HG03558 (cell line): ENCODE measurements around the gene LEP.

Source experiments
- ATAC-seq: cut with Tn5 transposase; IDR thresholded peaks from one replicate; pipeline ENCODE4 v1.9.1; 2021; ENCODE audit warnings: moderate number of reproducible peaks; ENCODE audit not compliant: unreplicated experiment; ENCODE audit errors: extremely low read depth

The LEP gene

GRCh38 chr7:128243273-128243672 lies 2.2 kb downstream of the LEP start:
- ATAC-seq = no peak

- ATAC-seq = no peak
Measured at GRCh38 chr7:128244861-128245260, 3.8 kb downstream of the LEP start.

- ATAC-seq = no peak
Measured at GRCh38 chr7:128247108-128247507, 6.0 kb downstream of the LEP start.

DNA sequence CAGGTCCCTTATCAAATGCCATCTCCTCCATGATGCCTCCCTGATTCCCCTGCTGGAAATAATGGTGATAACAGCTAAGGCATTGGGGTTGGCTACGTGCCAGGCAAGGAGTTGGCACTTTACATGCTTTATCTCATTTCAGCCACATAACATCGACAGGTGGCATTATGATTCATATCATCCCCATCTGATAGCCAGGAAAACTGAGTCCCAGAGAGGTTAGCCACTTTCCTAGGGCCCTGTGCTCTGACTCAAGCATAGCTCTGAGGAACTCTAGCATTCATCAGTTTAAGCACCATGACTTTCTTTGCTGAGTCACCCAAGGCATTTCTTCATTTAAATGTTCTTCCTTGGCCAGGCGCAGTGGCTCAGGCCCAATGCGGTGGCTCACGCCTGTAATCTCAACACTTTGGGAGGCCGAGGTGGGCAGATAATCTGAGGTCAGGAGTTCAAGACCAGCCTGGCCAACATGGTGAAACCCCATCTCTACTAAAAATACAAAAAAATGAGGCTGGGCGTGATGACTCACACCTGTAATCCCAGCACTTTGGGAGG lies 6.6 kb downstream of the LEP start:
- ATAC-seq = no peak

- no peak for ATAC-seq
Measured at GRCh38 chr7:128251337-128251736, 10.3 kb downstream of the LEP start.

DNA sequence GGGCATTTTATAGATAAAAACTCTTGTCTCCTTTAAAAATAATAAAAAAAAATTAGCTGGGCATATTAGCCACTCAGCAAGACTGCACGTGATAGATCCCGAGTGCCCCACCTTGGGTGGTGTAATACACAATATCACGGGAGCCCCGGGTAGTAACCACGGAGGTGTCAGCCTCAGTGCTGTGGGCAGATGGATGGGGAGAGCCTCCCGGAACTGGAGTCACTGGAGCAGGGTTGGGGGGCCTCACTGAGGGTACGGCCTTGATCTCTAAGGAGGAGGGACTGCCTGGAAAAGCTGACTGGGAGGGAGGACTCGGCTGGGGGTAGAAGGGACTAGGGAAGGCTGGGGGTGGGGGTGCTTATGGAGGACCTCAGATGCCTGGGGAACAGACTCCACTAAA lies 12.6 kb downstream of the LEP start:
- ATAC-seq = no peak

DNA sequence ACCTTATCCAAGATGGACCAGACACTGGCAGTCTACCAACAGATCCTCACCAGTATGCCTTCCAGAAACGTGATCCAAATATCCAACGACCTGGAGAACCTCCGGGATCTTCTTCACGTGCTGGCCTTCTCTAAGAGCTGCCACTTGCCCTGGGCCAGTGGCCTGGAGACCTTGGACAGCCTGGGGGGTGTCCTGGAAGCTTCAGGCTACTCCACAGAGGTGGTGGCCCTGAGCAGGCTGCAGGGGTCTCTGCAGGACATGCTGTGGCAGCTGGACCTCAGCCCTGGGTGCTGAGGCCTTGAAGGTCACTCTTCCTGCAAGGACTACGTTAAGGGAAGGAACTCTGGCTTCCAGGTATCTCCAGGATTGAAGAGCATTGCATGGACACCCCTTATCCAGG lies 13.4 kb downstream of the LEP start:
- ATAC-seq = no peak

- ATAC-seq = no peak
Measured at GRCh38 chr7:128255271-128255670, 14.2 kb downstream of the LEP start.

DNA sequence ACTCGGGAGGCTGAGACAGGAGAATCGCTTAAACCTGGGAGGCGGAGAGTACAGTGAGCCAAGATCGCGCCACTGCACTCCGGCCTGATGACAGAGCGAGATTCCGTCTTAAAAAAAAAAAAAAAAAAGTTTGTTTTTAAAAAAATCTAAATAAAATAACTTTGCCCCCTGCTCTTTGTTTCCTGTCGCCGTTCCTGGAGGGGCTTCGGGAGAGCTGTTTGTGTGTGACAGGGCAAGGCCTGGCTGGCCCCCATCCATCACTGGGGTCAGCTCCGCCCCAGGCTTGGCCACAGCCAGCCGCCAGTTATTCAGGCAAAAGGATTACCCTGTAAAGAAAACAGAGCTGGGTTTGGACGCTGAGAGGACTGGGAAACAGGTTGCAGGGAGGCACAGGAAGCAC lies 16.4 kb downstream of the LEP start:
- no peak for ATAC-seq

DNA sequence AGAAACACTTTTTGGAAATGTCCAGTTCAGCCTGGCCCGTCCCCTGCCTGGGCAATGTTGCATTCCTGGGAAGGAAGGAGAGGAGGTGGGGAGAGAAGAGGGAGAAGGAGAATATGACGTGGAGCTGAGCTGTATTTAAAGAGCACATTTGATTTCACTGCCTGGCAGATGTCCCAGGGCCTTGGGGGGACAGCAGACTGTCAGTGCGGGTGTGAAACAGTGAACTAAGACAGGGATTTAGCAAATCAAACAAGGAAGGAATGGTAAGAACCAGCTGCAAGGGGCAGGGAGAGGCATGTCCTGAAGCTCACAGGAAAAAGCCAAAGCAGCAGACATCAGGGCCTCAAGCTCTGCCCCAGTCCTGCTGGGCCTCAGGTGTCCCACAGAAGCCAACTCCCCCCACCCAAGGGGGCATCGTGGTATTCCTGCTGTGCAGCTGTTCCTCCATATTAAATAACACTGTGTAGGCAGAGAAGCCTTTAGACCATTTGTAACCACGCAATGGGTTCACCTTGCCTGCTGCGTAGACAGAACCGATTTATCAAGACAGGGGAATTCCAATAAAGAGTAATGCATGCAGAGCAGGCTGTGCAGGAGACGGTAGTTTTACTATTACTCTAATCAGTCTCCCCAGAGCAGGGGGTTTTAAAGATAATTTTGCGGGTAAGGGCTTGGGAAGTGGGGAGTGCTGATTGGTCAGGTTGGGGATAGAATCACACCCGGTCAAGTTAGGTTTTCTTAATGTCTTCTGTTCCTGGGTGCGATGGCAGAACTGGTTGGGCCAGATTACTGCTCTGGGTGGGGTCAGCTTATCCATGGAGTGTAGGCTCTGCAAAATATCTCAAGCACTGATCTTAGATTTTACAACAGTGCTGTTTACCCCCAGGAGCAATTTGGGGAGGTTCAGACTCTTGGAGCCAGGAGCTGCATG lies 18.3 kb downstream of the LEP start:
- no peak for ATAC-seq

GRCh38 chr7:128260069-128260795 lies 19.2 kb downstream of the LEP start:
- ATAC-seq = no peak

DNA sequence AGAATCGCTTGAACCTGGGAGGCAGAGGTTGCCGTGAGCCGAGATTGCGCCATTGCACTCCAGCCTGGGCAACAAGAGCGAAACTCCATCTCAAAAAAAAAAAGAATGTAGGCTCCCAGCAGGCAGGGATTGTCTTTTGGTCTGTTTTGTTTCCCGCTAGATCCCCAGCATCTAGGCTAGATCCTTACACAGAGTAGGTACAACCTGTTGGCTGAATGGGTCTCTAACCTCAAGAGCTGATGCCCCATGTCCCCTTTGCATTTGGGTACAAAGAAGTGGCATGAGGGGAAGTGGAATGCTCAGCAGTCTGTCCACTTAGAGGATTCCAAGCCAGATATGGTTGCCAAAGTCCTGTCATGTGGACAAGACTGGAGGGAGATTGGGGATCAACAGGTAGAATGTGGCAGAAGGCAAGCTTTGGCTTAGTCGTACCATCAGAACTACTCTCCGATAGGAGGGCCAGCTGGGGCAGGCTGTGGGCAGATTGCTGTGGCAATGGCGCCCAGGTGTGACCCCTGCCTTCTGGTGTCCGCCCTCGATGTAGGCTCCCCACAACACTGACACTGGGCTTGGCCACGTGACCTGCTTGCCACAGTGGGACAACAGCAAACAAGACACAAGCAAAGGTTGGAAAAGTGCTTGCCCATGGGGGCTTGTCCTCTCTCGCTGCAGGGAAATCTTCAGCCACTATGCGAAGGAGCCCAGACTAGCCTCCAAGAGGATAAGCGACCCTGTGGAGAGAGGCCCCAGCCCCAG lies 21.4 kb downstream of the LEP start:
- no peak for ATAC-seq

DNA sequence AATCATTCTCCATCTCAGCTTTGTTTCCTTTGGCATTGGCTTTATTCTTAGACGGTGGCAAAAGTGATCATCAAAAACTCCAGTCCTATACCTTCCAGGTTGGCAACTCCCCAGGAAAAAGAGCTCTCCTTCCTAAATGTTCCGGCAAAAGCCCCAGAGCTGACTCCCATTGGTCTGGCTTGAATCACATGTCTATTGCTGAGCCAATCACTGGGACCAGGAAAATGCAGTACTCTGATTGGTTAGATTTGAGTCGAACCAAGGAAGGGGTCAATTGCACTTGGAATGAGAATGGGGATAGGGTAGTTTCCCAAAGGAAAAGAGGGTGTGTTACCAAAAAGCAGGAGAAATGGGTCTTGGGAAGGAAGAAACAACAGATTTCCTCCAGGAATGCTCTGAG lies 22.3 kb downstream of the LEP start:
- no peak for ATAC-seq

GRCh38 chr7:128264477-128264876 lies 23.4 kb downstream of the LEP start:
- ATAC-seq = no peak

DNA sequence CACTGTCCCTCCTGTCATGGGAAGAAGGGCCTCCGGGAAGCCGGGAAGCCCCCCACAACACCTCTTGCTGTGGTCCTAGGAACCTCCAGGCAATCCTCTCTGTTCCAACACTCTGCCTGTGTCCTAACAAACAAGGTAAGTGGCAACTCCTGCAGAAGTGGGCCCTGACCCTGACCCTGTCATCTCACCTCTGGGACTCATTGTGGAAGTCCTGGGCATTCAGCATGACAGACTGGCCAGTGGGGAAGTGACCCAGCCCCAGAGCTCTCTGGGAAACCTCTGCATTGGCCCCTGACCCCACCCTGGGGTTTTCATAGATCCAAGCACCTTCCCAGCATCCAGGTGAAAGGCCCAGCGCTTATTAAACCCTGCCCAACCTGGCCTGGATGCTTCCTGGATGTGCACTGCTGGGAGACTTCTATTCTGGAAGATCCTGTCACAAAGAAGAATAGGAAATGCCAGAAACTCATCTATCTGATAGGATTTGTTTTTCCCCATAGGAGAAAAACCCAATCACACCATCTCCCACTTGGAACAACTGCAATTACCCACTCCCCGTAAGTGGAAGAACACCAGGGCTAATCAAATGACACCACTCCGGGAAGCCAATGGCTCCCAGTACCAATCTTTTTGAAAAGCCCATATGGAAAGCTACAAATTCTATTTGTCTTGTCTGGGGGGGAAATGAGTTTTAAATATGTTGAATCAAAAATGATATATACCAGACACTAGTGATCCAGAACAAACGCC lies 24.3 kb downstream of the LEP start:
- ATAC-seq = no peak

- ATAC-seq = no peak
Measured at GRCh38 chr7:128265906-128266300, 24.8 kb downstream of the LEP start.

DNA sequence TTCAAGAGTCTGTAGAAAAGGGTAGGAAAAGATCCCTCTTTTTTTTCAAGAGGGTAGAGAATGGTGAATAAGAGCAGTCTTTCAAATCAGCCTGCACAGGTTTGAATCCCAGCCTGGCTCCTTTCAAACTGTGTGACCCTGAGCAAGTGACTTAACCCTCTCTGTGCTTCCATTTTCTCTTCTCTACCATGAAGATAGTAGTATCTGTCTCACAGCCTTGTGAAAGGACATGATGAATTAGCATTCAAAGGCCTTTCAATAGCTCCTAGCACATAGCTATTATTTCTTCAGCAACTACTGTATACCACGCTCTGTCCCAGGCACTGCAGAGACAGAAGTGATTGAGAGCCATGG lies 25.4 kb downstream of the LEP start:
- no peak for ATAC-seq

DNA sequence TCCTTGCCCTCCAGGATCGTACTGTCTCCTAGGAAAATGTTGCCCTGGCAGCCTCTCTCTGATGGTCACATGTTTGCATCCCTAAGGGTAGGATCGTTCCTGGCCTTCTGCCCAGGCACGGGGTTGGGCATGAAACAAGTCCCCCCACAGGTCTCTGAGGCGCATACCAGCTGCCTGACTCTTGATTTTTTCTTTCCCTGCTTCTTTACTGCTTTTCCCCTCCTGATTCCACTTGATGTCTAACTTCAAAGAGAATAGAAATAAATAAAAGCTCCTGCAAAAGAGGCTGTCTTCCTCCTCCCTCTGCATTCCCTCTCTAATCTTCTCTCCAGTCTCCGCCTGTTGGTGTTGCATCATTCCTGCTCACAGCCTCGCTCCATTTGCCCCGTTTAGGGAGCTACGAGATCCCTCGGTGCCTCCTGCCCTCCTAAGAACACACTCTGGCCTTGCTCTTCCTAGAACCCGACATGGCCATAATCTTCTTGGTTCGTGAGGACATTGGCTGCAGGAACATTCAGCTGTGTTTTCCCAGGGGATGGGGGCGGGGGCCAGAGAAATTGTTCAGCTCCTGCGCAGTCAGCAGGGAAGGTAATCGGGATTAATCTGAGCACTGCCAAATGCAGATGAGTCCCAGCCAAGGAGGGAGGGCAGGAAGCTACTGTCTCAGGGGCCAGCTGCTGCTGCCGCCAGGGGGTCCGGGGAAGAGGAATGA lies 26.0 kb downstream of the LEP start:
- no peak for ATAC-seq

GRCh38 chr7:128267595-128267924 lies 26.5 kb downstream of the LEP start:
- no peak for ATAC-seq

DNA sequence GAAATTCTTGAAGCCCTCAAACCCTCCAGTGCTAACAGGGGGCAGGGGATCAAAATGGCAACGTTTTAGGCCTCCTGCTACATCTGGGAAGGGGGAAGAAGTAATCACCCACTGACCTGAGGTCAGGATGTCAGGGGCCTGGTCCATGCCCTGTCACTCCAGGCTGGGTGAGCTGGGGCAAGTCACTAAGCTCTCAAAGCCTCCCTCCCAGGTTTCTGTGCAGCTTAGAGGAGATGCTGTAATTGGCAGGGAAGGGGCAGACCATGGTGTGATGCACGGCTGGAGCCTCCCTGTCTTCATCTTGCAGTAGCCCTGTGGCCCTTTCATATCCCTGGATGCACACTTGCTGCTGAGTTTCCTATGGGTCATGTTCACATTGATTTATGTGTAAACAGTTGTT lies 27.2 kb downstream of the LEP start:
- no peak for ATAC-seq
